ENCODE measurements around the gene RFC5.
"Not testable (repeated sequence)": the region's sequence is repeated elsewhere in the genome, so short reads cannot be mapped to it uniquely, and the experiment has no call there.

RFC5 gene

GRCh38 chr12:118016424-118017264 is at the start of gene RFC5:
Gene RFC5, plus strand, starts transcription at chr12:118016703. Its CDS starts 125 bp downstream, at chr12:118016828.
- DNase-seq (ENCODE audit: low read depth), result peak; percentile 97

- no peak for DNase-seq (ENCODE audit: low read depth)
These were observed 49.5 kb upstream of the RFC5 start for GRCh38 chr12:117967043-117967442.

GRCh38 chr12:117967512-117967911 is 49.0 kb upstream of the RFC5 start:
- no peak for DNase-seq (ENCODE audit: low read depth)

GRCh38 chr12:117968151-117968789 is 48.2 kb upstream of the RFC5 start:
- no peak for DNase-seq (ENCODE audit: low read depth)

- DNase-seq (ENCODE audit: low read depth), result peak; percentile 29
These were observed 47.5 kb upstream of the RFC5 start, which contains the start of gene KSR2 for GRCh38 chr12:117968826-117969659. Gene KSR2, minus strand, starts transcription at chr12:117968990. Its CDS starts 735 bp downstream, at chr12:117968255.

- DNase-seq (ENCODE audit: low read depth), result no peak
These were observed 46.2 kb upstream of the RFC5 start for GRCh38 chr12:117970334-117970733.

- no peak for DNase-seq (ENCODE audit: low read depth)
These were observed 44.2 kb upstream of the RFC5 start for GRCh38 chr12:117972301-117972700.

- DNase-seq (ENCODE audit: low read depth), result no peak
These were observed 41.5 kb upstream of the RFC5 start for GRCh38 chr12:117975006-117975405.

GRCh38 chr12:117977373-117977772 is 39.1 kb upstream of the RFC5 start:
- DNase-seq (ENCODE audit: low read depth), result no peak

GRCh38 chr12:117980616-117981015 is 35.9 kb upstream of the RFC5 start:
- no peak for DNase-seq (ENCODE audit: low read depth)

- no peak for DNase-seq (ENCODE audit: low read depth)
These were observed 35.2 kb upstream of the RFC5 start for GRCh38 chr12:117981267-117981666.

- no peak for DNase-seq (ENCODE audit: low read depth)
These were observed 31.3 kb upstream of the RFC5 start for GRCh38 chr12:117985182-117985581.

GRCh38 chr12:117986705-117987469 is 29.6 kb upstream of the RFC5 start:
- no peak for DNase-seq (ENCODE audit: low read depth)

- no peak for DNase-seq (ENCODE audit: low read depth)
These were observed 21.7 kb upstream of the RFC5 start for GRCh38 chr12:117994551-117995438.

- DNase-seq (ENCODE audit: low read depth), result no peak
These were observed 17.8 kb upstream of the RFC5 start for GRCh38 chr12:117998719-117999118.

- DNase-seq (ENCODE audit: low read depth), result not testable (repeated sequence)
These were observed 16.7 kb upstream of the RFC5 start for GRCh38 chr12:117999806-118000205.

- DNase-seq (ENCODE audit: low read depth), result no peak
These were observed 5.6 kb upstream of the RFC5 start for GRCh38 chr12:118010903-118011302.

GRCh38 chr12:118011377-118011776 is 5.1 kb upstream of the RFC5 start:
- no peak for DNase-seq (ENCODE audit: low read depth)

- no peak for DNase-seq (ENCODE audit: low read depth)
These were observed 4.5 kb upstream of the RFC5 start for GRCh38 chr12:118011961-118012360.

GRCh38 chr12:118013283-118013682 is 3.2 kb upstream of the RFC5 start:
- no peak for DNase-seq (ENCODE audit: low read depth)

- no peak for DNase-seq (ENCODE audit: low read depth)
These were observed 1.2 kb upstream of the RFC5 start for GRCh38 chr12:118015306-118015705.

All from activated T-helper 9 cell treated with anti-CD3 and anti-CD28 coated beads, Interleukin-2, amount 50 U/mL, for 16 hours (primary cell).